ENCODE data around the gene GARRE1.
"Not testable (repeated sequence)": the region's sequence is repeated elsewhere in the genome, so short reads cannot be mapped to it uniquely, and the experiment has no call there.

Gene GARRE1, protein sequence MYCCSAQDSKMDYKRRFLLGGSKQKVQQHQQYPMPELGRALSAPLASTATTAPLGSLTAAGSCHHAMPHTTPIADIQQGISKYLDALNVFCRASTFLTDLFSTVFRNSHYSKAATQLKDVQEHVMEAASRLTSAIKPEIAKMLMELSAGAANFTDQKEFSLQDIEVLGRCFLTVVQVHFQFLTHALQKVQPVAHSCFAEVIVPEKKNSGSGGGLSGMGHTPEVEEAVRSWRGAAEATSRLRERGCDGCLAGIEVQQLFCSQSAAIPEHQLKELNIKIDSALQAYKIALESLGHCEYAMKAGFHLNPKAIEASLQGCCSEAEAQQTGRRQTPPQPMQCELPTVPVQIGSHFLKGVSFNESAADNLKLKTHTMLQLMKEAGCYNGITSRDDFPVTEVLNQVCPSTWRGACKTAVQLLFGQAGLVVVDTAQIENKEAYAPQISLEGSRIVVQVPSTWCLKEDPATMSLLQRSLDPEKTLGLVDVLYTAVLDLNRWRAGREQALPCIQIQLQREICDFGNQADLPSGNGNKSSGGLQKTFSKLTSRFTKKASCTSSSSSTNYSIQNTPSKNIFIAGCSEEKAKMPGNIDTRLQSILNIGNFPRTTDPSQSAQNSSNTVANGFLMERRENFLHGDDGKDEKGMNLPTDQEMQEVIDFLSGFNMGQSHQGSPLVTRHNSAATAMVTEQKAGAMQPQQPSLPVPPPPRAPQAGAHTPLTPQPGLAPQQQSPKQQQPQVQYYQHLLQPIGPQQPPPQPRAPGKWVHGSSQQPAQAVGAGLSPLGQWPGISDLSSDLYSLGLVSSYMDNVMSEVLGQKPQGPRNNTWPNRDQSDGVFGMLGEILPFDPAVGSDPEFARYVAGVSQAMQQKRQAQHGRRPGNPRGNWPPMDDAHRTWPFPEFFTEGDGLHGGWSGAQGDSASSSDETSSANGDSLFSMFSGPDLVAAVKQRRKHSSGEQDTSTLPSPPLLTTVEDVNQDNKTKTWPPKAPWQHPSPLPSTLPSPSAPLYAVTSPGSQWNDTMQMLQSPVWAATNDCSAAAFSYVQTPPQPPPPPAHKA (N-terminal part only)

DNA sequence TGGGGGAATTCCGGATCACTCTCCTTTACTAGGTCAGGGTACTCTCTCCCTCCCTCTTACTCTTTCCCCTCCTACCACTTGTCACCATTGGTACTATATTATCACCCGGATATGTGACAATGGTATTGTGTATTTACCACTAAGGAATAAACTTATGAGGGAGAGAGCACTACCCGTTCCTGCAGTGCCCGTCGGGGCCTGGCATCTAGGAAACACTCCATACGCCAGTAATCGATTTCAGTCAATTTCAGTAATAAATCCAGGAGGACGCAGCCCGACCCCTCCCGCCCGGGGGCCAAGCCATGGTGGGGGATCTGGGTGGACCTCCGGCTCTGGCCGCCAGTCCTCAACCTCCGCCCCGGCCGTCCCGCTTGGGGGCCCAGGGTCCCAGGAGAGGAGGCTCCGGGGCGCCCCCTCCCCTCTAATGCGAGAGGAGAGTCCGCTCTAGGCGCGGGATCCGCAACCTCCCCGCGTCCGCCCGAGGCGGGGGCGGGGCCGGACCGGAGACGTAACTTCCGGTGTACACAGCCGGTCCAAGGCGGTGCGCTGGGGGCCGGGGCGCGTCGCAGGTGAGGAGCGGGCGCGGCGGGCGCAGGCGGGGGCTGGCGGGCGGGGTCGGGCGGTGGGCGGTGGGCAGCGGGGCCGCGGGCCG lies at the start of gene GARRE1:
Gene GARRE1 (plus strand): TSS at position 509 of the 652 bp plus-strand sequence. CDS start 45,920 bp downstream, outside the sequence.
- DNase-seq, result peak; percentile 38

DNA sequence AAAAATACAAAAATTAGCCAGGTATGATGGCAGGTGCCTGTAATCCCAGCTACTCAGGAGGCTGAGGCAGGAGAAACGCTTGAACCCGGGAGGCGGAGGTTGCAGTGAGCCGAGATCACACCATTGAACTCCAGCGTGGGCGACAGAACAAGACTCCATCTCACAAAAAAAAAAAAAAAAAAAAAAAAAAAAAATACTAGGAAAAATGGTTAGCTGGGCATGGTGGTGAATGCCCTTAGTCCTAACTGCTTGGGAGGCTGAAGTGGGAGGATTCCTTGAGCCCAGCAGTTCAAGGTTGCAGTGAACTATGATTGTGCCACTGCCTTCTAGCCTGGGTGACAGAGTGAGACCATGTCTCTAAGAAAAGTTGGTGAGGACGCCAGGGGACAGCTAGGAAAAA lies 49.0 kb upstream of the GARRE1 start:
- DNase-seq, result not testable (repeated sequence)

DNA sequence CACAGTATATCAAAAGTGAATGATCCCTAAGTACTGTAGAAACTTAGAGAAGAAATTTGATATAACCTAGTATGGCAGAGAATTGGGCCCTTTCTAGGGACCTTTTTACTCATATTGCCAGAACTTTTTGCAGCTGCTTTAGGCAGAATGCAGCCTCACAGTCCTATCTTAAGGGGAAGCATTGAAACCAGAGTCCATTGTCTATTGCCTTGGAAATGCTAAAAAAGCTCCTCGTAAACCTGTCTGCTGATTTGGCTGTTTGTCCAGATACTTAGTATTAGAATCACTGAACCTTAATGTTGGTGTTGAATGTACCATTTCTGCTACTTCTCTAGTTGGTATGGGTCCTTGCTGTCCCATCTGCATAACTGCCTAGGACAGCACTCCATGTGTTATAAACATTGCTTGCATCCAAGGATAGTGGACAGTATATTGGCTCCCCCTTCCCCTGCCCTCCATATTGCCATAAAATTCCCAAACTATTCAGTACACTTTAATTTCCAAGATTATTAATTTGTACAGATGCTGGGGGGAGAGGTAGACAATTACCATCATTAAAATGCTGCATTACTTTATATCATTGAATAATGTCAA lies 46.0 kb upstream of the GARRE1 start:
- DNase-seq, result no peak

DNA sequence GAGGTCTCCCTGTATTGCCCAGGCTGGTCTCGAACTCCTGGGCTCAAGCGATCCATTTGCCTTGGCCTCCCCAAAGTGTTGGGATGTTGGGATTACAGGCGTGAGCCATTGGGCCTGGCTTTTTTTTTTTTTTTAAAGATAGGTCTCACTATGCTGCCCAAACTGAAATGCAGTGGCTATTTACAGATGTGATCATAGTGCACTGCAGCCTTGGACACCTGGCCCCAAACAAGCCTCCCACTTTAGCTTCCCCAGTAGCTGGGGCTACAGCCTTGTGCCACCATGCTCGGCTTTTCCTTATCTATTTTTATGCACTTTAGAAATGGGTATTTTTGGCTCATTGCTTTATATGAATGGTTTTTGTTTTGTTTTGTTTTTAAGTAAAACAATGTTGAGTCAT lies 44.6 kb upstream of the GARRE1 start:
- no peak for DNase-seq

DNA sequence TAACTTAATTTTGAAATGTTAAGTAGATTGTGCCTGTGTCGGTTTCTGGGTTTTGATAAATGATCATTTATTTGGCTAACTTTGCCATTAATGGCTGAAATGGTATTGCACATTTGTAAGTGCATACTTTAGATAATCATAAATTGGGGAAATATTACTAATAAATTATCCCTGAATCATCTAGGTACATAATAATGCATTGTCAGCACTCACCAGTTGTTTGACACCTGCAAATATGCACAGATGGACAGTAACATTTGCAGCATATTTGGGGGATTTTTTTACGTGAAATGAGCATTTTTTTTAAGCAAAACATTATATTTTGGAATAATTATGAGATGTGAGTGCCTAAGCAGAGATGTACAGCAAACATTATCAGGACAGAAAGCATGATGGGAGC lies 41.1 kb upstream of the GARRE1 start:
- DNase-seq, result no peak

DNA sequence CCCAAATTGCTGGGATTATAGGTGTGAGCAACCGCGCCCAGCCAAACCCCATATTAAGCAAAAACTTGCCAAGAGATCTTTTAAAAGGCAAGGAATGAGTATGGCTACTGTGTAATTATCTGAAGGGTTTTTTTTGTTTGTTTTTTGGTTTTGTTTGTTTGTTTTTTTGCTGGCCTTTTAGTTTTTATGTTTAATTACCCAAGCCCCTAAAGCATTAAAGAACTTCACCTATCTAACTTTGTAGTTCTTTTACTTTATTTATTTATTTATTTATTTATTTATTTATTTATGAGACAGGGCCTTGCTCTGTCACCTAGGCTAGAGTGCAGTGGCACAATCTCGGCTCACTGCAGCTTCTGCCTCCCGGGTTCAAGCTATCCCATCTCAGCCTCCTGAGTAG lies 40.3 kb upstream of the GARRE1 start:
- no peak for DNase-seq

DNA sequence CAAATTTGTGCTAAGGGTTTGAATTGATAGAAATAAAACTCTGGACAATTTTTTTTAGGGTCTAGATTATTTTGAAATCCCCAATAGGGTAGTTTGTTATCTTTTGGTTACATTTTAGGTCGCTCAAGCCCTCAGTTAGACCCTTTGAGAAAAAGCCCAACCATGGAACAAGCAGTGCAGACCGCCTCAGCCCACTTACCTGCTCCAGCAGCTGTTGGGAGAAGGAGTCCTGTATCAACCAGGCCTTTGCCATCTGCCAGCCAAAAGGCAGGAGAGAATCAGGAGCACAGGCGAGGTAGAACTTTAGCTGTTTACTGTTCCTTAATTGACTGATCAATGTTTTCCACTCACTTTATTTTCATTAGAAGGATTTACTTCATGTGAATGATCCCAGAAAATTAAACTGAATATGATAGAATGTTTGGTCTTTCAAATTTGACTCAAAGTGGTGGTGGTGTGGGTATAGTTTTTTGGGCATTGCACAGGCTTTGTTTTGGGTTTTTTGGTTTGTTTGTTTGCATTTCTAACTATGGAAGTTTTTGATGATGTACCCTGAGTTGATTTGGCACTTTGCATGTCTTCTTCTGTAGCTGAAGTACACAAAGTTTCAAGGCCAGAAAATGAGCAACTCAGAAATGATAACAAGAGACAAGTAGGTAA lies 39.2 kb upstream of the GARRE1 start:
- no peak for DNase-seq

DNA sequence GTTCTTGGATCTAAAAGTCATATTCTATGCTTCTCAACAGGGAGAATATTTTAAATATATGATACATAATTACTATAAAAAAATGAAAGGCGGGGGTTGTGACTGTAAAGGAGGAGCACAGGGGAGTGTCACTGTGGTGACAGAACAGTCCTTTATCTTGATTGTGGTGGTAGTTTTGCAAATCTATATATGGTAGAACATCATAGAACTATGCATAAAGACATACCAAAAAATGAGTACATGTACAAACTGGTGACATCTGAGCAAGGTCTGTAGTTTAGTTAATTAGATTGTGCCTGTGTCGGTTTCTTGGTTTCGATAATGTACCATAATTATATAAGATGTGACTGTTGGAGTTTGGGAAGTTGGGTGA lies 38.7 kb upstream of the GARRE1 start:
- no peak for DNase-seq

DNA sequence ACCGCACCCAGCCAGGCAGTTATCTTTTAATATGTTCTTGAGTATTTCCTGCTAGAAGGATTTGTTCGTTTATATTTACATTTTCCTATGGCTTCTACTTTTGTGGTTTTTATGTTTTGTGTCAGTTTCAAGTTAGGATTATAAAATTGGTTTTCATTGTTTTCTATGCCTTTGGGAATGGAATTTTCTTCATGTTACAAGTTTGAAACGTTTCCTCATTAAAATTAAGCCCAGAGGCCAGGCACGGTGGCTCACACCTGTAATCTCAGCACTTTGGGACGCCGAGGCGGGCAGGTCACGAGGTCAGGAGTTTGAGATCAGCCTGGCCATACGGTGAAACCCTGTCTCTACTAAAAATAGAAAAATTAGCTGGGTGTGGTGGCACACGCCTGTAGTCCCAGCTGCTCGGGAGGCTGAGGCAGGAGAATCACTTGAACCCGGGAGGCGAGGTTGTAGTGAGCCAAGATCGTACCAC lies 37.6 kb upstream of the GARRE1 start:
- DNase-seq, result not testable (repeated sequence)

DNA sequence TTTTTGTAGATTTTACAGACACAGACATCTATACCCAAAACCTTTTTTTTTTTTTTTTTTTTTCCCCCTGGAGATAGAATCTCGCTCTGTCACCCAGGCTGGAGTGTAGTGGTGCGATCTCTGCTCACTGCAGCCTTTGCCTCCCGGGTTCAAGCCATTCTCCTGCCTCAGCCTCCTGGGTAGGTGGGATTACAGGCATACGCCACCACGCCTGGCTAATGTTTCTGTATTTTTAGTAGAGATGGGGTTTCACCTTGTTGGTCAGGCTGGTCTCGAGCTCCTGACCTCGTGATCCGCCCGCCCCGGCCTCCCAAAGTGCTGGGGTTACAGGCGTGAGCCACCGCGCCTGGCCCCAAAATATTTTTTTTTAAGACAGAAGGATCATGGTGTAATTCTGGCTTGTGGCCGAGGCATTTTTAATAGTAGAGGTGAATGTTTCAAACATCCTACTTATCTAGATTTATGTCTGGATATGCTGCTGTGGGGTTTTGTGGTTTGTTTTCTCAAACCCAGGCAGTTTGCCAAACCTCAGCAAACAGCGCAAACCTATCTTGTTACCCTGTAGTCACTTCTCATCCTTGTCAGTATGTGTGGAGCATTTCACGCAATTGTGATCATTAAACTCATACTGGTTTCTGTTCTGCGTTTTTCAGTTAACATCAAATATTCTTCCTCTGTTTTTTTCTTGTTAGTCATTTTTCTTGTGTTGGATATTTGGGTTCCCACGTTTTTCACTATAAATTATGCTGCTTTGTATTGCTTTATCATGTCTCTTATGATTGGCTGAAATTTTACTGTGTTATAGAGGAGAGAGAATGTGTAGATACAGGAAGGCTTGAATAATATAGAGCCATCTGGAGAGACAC lies 36.2 kb upstream of the GARRE1 start:
- peak; percentile 99 for DNase-seq

DNA sequence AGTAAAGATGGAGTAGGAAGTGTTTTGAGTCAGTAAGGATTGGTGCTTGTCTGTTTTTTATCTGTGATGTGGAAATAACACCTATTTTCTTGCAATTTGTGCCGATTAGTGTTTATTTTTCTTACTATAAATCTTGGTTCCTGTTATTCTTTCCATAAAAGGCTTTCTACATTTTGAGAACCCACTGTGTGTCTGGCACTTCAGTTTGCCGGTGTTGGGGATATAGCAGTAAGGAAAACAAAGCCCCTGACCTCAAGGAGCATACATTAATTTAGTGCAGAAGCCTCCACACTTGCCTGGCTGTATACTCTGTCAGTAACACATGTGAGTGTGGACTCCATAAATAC lies 35.6 kb upstream of the GARRE1 start:
- no peak for DNase-seq

DNA sequence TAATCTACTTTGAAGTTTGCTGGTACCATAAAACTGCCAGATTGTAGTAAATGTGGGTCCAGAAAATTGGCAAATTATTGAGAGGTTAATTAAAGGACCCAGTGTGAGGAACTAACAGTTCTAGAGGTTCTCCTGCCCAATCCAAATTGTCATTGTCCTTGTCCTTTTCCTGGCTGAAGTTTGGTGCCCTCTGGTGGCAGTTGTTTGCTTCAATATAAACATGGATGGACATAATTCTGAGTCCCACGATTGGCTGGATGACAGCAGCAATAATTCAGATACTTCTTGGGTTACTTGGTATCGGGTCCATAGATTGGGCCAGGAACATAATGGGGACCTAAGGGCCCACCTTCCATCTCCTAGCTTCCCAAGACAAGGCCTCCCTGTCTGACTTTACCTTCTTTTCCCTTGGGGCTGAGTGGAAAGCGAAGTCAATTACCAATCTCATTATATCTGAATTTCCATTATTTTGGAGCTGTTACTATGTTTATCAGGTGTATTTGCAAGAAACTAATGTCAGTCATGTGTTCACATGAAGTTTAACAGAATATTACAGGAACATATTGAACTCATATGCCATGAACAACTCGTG lies 33.8 kb upstream of the GARRE1 start:
- DNase-seq, result peak; percentile 58

DNA sequence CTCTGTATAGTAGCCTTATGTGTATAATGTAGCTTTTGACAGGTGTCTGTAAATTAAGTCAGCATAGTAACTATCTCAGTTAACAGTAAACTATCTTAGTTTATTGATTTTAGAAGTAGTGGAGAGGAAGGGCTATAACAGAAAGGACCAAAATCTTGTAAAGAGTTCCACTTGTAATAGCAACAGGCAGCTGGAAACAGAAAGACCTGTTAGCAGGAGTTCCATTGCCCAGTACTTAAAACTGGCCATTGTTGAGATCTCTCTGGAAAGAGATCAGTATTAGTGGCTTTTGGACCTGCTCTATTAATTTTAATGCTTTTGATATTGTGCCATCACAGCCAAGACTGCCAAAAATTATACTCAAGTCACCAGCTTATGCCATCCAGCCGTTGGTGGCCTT lies 32.0 kb upstream of the GARRE1 start:
- no peak for DNase-seq

DNA sequence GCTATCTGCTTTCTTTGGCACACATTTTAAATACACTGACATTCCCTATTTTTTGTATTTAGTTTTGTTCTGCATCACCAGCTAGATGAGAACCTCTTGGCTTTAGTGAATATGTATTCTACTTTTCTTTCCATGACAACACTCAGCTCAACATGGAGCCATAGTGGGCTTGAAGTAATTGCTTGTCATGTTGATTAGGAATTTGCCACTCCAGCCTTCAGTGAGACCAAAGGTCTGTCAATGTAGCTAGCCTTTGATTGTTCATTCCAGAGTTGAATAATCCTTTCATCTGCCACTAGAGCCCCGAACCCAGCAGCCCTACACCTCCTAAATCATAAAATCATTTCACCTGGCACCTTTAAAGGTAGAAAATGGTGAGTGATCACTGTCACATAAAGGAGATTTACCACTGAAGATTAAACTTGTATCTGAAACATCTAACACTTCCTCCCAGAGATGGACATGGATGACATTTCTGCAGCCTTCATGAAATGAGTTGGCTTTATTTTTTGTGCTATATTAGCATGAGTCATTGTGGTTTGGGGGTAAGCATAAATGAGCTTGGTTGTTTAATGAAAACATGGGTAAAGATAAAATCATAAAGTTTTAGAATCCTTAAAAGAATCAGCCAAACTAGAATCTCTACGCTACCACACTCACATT lies 29.2 kb upstream of the GARRE1 start:
- no peak for DNase-seq

DNA sequence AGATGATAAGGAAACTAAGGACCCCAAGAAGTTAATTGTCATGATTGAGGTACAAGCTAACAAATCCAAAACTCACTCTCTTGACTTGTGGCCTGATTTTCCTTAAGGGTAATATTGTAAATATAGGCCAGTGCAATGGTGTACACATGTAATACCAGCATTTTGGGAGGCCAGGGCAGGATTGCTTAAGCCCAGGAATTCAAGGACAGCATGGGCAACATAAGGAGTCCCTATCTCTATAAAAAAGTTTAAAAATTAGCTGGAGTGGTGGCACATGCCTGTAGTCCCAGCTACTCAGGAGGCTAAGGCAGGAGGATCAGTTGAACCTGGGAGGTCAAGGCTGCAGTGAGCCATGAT lies 28.7 kb upstream of the GARRE1 start:
- no peak for DNase-seq

DNA sequence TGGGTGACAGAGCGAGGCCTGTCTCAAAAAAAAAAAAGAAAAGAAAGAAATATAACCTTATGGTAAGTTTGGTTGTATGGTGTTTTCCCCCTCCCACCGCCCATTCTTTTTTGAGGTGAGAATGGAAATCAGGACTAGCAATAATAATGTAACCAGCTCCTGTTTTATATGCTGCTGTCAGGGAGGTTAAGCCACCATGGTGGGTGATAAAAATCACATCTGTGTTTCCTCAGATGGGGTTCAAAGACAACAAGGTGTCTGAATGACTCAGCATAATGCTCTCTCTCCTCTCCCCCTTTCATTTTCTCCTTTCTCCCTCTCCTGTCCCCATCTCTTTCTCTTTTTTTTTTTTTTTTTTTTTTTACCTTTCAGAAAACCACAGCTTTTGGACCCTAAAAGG lies 28.3 kb upstream of the GARRE1 start:
- DNase-seq, result no peak

DNA sequence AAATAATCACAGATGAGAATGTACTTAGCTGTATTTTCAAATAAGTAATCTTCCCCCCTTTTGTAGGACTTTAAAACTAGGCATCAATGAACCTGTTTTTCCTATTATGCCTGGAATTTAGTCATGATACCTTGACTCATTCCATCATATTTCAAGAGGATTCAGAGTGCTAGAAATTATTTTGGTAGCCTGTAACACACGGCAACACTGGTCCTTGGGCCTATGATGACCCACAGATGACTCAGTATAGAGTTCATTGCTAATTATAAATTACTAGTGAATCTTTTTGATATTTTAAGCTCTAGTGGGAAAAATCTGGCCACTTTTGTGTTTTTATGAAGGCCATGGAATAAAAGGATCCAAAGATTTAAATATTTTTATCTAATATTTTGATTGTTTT lies 26.0 kb upstream of the GARRE1 start:
- DNase-seq, result no peak

DNA sequence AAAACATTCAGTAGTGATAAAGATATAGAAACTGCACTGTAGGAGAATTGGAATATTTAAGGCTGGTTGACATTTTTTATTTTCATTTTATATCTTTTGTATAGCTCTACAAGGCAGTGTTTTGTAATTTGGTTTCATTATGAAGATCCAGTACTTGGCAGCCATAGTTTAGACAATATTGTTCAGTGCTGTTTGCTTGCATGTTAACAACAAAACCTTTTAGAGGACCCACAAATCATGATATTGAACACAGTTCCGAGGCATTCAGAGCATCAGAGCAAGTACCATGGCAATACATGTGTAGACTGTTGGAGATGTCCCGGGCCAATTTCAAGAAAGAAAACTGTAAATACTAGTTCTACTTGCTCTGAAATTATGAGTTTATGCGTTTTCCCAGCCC lies 25.6 kb upstream of the GARRE1 start:
- DNase-seq, result no peak

DNA sequence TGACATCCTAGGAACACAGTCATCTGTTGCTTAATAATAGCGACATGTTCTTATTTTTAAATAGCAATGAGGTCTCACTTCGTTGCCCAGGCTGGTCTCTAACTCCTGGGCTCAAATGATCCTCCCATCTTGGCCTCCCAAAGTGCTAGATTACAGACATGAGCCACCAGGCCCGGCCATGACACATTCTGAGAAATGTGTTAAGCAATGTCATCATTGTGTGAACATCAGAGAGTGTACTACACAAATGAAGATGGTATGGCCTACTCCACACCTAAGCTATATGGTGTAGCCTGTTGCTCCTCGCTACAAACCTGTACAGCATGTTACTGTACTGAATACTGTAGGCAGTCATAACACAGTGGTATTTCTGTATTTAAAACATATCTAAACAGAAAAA lies 24.6 kb upstream of the GARRE1 start:
- DNase-seq, result no peak

DNA sequence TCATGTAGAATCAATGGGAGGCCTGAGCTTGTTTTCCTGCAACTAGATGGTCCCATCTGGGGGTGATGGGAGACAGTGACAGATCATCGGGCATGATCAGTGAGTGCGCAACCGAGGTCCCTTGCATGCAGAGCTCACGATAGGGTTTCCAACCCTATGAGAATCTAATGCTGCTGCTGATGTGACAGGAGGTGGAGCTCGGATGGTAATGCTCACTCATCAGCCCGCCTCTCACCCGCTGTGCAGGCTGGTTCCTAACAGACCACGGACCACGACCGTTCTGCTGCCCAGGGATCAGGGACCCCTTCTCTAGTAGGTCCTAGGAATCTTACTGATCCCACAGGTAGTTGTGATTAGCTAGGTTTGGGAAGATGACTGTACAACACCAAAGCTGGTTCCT lies 23.5 kb upstream of the GARRE1 start:
- DNase-seq, result no peak
